ENCODE data around the gene MUC12.

Gene MUC12

GRCh38 chr7:100968650-100969049 lies 715 bp upstream of the MUC12 start:
- H3K4me3 ChIP-seq (replicated peaks; ENCODE audit: insufficient read depth, low read length) = no peak overlapping the region
- no peak for DNase-seq (ENCODE audit: low read depth in 1 of 2, low spot score in 1 of 2)
- H3K27ac ChIP-seq (replicated peaks) = no peak overlapping the region
- TF ChIP-seq CTCF (IDR thresholded peaks at IDR 0.05; ENCODE audit: insufficient read depth, low read length) = no peak
- TF ChIP-seq GABPA (IDR thresholded peaks at IDR 0.05; ENCODE audit: low read depth) = no peak
- no peak for TF ChIP-seq POLR2AphosphoS5 (IDR thresholded peaks at IDR 0.05; ENCODE audit: low read depth)
- TF ChIP-seq, protein P1, sequence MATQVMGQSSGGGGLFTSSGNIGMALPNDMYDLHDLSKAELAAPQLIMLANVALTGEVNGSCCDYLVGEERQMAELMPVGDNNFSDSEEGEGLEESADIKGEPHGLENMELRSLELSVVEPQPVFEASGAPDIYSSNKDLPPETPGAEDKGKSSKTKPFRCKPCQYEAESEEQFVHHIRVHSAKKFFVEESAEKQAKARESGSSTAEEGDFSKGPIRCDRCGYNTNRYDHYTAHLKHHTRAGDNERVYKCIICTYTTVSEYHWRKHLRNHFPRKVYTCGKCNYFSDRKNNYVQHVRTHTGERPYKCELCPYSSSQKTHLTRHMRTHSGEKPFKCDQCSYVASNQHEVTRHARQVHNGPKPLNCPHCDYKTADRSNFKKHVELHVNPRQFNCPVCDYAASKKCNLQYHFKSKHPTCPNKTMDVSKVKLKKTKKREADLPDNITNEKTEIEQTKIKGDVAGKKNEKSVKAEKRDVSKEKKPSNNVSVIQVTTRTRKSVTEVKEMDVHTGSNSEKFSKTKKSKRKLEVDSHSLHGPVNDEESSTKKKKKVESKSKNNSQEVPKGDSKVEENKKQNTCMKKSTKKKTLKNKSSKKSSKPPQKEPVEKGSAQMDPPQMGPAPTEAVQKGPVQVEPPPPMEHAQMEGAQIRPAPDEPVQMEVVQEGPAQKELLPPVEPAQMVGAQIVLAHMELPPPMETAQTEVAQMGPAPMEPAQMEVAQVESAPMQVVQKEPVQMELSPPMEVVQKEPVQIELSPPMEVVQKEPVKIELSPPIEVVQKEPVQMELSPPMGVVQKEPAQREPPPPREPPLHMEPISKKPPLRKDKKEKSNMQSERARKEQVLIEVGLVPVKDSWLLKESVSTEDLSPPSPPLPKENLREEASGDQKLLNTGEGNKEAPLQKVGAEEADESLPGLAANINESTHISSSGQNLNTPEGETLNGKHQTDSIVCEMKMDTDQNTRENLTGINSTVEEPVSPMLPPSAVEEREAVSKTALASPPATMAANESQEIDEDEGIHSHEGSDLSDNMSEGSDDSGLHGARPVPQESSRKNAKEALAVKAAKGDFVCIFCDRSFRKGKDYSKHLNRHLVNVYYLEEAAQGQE (IDR thresholded peaks at IDR 0.05; ENCODE audit: insufficient replicate concordance, low read depth) = no peak
- TF ChIP-seq SPI1 (IDR thresholded peaks at IDR 0.05; ENCODE audit: borderline replicate concordance, low read depth) = no peak
- H3K27me3 ChIP-seq (ENCODE audit: insufficient read depth, poor library complexity, severe bottlenecking) = peaks cover 39% of the 10 kb centered on the region

DNA sequence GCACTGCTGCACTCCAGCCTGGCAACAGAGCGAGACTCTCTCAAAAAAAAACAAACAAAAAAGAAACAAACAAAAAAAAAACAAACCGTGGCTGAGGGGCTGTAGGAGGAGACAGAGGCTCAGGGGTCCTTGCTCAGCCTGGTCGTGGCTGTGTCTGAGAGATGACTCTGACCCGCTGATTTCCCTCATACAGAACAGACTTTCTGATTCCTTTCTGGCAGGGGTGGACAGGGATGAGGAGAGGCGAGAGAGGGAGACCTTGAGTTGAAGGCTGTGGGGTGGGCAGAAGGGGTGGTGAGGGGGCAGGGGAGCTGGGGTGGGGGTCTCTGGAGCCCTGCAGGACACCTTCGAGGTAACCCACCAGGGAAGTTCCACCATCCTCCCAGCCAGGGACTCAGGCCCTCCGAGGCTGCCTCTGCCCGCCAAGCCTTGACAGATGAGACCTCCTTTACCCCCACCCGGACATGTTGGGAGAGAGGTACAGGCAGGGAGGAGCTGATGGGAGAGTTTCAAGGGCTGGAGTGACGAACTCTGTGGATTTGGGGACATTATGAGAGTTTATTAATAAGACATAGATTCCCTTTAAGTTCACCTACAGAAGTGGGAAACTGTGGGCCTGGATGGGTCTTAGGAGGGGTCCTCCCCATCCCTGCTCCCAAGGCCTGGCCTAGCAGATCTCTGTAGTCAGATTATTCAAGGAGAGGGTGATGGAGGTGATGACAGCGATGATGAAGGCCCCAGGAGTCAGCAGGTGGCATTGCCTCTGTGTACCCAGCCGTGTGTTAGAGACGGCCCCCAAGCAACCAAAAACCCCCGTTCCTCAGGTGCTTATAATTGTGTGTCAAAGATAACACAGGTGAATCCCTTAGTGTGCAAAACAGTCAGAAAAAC lies 2.0 kb downstream of the MUC12 start:
- TF ChIP-seq GABPA (IDR thresholded peaks at IDR 0.05; ENCODE audit: low read depth) (no peak), CTCF (IDR thresholded peaks at IDR 0.05; ENCODE audit: insufficient read depth, low read length) (no peak), POLR2AphosphoS5 (IDR thresholded peaks at IDR 0.05; ENCODE audit: low read depth) (no peak), SPI1 (IDR thresholded peaks at IDR 0.05; ENCODE audit: borderline replicate concordance, low read depth) (no peak)
- TF ChIP-seq, protein P1 (IDR thresholded peaks at IDR 0.05; ENCODE audit: insufficient replicate concordance, low read depth) = no peak
- DNase-seq (ENCODE audit: low read depth in 1 of 2, low spot score in 1 of 2) = no peak
- H3K27ac ChIP-seq (replicated peaks) = no peak overlapping the region
- peaks cover 20% of the 10 kb centered on the region for H3K27me3 ChIP-seq (ENCODE audit: insufficient read depth, poor library complexity, severe bottlenecking)
- H3K4me3 ChIP-seq (replicated peaks; ENCODE audit: insufficient read depth, low read length) = no peak overlapping the region

DNA sequence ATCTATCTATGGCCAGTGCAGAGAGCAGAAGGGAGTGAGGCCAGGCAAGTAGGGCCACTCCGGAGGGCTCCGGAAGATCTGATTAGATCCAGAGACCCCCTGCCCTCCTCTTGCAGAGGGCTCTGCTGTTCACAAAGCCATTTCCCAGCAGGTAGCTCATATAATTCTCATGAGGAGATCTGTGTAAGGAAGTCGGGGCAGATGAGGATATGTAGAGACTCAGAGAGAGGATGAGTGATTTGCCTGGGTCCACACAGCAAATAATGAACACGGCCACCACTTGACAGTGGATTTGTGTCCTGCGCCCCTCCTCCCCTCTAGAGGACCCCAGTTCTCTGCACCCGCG lies 2.6 kb downstream of the MUC12 start:
- peaks cover 15% of the 10 kb centered on the region for H3K27me3 ChIP-seq (ENCODE audit: insufficient read depth, poor library complexity, severe bottlenecking)
- H3K27ac ChIP-seq (replicated peaks) = no peak overlapping the region
- H3K4me3 ChIP-seq (replicated peaks; ENCODE audit: insufficient read depth, low read length) = no peak overlapping the region
- TF ChIP-seq POLR2AphosphoS5 (IDR thresholded peaks at IDR 0.05; ENCODE audit: low read depth) (no peak), SPI1 (IDR thresholded peaks at IDR 0.05; ENCODE audit: borderline replicate concordance, low read depth) (no peak), GABPA (IDR thresholded peaks at IDR 0.05; ENCODE audit: low read depth) (no peak), CTCF (IDR thresholded peaks at IDR 0.05; ENCODE audit: insufficient read depth, low read length) (no peak)
- TF ChIP-seq, protein P1 (IDR thresholded peaks at IDR 0.05; ENCODE audit: insufficient replicate concordance, low read depth) = no peak
- DNase-seq (ENCODE audit: low read depth in 1 of 2, low spot score in 1 of 2) = no peak

Data from HL-60 (cell line).